ENCODE data around the gene ARMH3.
A peak's percentile ranks its signal among the peaks of the same experiment; 100 is the strongest.

ARMH3 gene

GRCh38 chr10:101935431-101935830 is 120.5 kb downstream of the ARMH3 start:
- no peak for DNase-seq

- no peak for DNase-seq
Measured at GRCh38 chr10:101934686-101935305, 121.2 kb downstream of the ARMH3 start.

- DNase-seq, result no peak
Measured at GRCh38 chr10:101933976-101934375, 122.0 kb downstream of the ARMH3 start.

- DNase-seq, result no peak
Measured at GRCh38 chr10:101932183-101932582, 123.8 kb downstream of the ARMH3 start.

- DNase-seq, result no peak
Measured at GRCh38 chr10:101925027-101925426, 130.9 kb downstream of the ARMH3 start.

GRCh38 chr10:101923256-101923655 is 132.7 kb downstream of the ARMH3 start:
- DNase-seq, result no peak

GRCh38 chr10:101922846-101923245 is 133.1 kb downstream of the ARMH3 start:
- no peak for DNase-seq

- no peak for DNase-seq
Measured at GRCh38 chr10:101920546-101920945, 135.4 kb downstream of the ARMH3 start.

GRCh38 chr10:101919026-101919770 is 136.8 kb downstream of the ARMH3 start:
- DNase-seq, result no peak

- no peak for DNase-seq
Measured at GRCh38 chr10:101912561-101913179, 143.3 kb downstream of the ARMH3 start.

GRCh38 chr10:101906586-101907183 is 149.3 kb downstream of the ARMH3 start:
- DNase-seq, result no peak

- DNase-seq, result no peak
Measured at GRCh38 chr10:101905251-101905650, 150.7 kb downstream of the ARMH3 start.

- DNase-seq, result peak; percentile 83
Measured at GRCh38 chr10:101903827-101904550, 152.0 kb downstream of the ARMH3 start.

GRCh38 chr10:101902820-101903145 is 153.2 kb downstream of the ARMH3 start:
- no peak for DNase-seq

- no peak for DNase-seq
Measured at GRCh38 chr10:101902032-101902819, 153.7 kb downstream of the ARMH3 start.

- no peak for DNase-seq
Measured at GRCh38 chr10:101901340-101901739, 154.6 kb downstream of the ARMH3 start.

GRCh38 chr10:101897633-101898032 is 158.3 kb downstream of the ARMH3 start:
- DNase-seq, result no peak

GRCh38 chr10:101896225-101896877 is 159.6 kb downstream of the ARMH3 start:
- no peak for DNase-seq

GRCh38 chr10:101895781-101896180 is 160.2 kb downstream of the ARMH3 start:
- DNase-seq, result no peak

- no peak for DNase-seq
Measured at GRCh38 chr10:101894742-101895141, 161.2 kb downstream of the ARMH3 start.

- no peak for DNase-seq
Measured at GRCh38 chr10:101894266-101894665, 161.7 kb downstream of the ARMH3 start.

All from NCI-H2171 (cell line).